ENCODE data around the gene QSOX1. TPM values are rescaled to one million over a fixed set of nuclear protein-coding genes. Genes with fewer than 3 reads are reported as not detected.

The QSOX1 gene
- total and polyA plus RNA-seq, 2 of the 4 experiments (the other 2 are of a cell fraction): 102 to 791 TPM

DNA sequence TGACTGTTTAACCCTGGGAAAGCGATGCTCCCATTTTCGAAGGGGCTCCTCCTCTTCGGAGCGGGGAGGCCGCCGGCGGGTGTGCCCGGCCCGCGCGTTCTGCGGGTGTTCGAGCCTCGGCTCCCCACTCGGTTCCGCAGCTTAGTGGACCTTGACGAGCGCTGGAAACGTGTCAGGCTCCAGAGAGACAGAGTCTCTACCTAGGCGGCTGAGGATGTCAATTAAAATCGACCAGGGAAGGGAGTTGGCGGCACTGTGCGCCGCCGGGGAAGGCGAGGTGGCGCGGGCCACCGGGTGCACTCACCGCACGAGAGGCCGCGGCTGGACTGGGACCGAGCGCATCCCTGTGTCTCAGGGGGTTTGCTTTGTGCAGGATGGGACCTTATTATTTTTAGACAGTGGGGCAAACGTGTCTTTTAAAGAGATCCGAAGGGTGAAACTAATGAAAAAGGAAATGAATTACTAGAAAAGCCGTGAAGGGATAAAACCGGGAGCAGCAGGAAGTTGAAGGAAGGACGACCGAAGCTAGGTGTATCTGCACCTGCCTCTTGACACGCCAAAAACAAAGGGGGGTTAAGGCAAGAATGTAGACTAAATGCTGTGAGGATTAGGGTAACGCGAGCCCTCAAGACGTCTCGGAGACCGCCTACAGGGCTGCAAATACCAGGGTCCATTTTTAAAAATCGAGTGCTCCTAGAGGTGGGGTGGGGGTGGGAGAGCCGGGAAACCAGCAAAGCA is 81.0 kb downstream of the QSOX1 start:
- TF ChIP-seq CHD1 (IDR thresholded peaks at IDR 0.05; ENCODE audit: low read depth, low read length): no peak
- no peak for TF ChIP-seq SMC3 (IDR thresholded peaks at IDR 0.05; ENCODE audit: low read depth, low read length)
- TF ChIP-seq RAD21 (IDR thresholded peaks at IDR 0.05; ENCODE audit: low read length): no peak
- TF ChIP-seq FOS (IDR thresholded peaks at IDR 0.05; ENCODE audit: low read depth, low read length): no peak
- no peak for TF ChIP-seq POLR2A (IDR thresholded peaks at IDR 0.05; ENCODE audit: low read depth, low read length)
- TF ChIP-seq, protein P1, sequence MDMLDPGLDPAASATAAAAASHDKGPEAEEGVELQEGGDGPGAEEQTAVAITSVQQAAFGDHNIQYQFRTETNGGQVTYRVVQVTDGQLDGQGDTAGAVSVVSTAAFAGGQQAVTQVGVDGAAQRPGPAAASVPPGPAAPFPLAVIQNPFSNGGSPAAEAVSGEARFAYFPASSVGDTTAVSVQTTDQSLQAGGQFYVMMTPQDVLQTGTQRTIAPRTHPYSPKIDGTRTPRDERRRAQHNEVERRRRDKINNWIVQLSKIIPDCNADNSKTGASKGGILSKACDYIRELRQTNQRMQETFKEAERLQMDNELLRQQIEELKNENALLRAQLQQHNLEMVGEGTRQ (IDR thresholded peaks at IDR 0.05; ENCODE audit: low read depth, low read length): no peak
- no peak for TF ChIP-seq MAZ (IDR thresholded peaks at IDR 0.05; ENCODE audit: borderline replicate concordance, low read depth, low read length)
- no peak for TF ChIP-seq MAFK (IDR thresholded peaks at IDR 0.05; ENCODE audit: low read depth, low read length)
- TF ChIP-seq BHLHE40 (IDR thresholded peaks at IDR 0.05; ENCODE audit: low read depth, low read length): no peak
- TF ChIP-seq RCOR1 (IDR thresholded peaks at IDR 0.05; ENCODE audit: insufficient replicate concordance, low read length): no peak
- TF ChIP-seq, protein P2, sequence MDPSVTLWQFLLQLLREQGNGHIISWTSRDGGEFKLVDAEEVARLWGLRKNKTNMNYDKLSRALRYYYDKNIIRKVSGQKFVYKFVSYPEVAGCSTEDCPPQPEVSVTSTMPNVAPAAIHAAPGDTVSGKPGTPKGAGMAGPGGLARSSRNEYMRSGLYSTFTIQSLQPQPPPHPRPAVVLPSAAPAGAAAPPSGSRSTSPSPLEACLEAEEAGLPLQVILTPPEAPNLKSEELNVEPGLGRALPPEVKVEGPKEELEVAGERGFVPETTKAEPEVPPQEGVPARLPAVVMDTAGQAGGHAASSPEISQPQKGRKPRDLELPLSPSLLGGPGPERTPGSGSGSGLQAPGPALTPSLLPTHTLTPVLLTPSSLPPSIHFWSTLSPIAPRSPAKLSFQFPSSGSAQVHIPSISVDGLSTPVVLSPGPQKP (IDR thresholded peaks at IDR 0.05; ENCODE audit: borderline replicate concordance, low read depth, low read length): no peak
- TF ChIP-seq RFX5 (IDR thresholded peaks at IDR 0.05; ENCODE audit: low read depth, low read length): no peak
- no peak for TF ChIP-seq NFE2L2 (IDR thresholded peaks at IDR 0.05; ENCODE audit: low read depth, low read length)
- TF ChIP-seq, protein P3, sequence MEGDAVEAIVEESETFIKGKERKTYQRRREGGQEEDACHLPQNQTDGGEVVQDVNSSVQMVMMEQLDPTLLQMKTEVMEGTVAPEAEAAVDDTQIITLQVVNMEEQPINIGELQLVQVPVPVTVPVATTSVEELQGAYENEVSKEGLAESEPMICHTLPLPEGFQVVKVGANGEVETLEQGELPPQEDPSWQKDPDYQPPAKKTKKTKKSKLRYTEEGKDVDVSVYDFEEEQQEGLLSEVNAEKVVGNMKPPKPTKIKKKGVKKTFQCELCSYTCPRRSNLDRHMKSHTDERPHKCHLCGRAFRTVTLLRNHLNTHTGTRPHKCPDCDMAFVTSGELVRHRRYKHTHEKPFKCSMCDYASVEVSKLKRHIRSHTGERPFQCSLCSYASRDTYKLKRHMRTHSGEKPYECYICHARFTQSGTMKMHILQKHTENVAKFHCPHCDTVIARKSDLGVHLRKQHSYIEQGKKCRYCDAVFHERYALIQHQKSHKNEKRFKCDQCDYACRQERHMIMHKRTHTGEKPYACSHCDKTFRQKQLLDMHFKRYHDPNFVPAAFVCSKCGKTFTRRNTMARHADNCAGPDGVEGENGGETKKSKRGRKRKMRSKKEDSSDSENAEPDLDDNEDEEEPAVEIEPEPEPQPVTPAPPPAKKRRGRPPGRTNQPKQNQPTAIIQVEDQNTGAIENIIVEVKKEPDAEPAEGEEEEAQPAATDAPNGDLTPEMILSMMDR (conservative IDR thresholded peaks at IDR 0.05; ENCODE audit: low read depth, low read length): no peak
- no peak for TF ChIP-seq CEBPB (IDR thresholded peaks at IDR 0.05; ENCODE audit: low read depth, low read length)
- TF ChIP-seq MXI1 (IDR thresholded peaks at IDR 0.05; ENCODE audit: borderline replicate concordance, low read depth, low read length): no peak
- Histone ChIP-seq H3K4me1 (ENCODE audit: control insufficient read depth, insufficient read depth, low read length) (no peaks in the 10 kb centered on the region; the same call in 1 of the 2 replicates), H3K4me2 (ENCODE audit: low read depth, low read length) (no peak overlapping the region), H3K27me3 (ENCODE audit: control insufficient read depth, insufficient read depth, low read length) (peaks cover 91% of the 10 kb centered on the region), H3K9me1 (ENCODE audit: insufficient read depth, low read length) (peaks cover 4% of the 10 kb centered on the region; the same call in 1 of the 2 replicates), H4K91ac (ENCODE audit: insufficient read depth, low read depth, low read length) (no peak overlapping the region), H4K8ac (ENCODE audit: low read depth in 2 of 2, low read length in 2 of 2) (no peak overlapping the region), H2BK20ac (ENCODE audit: low read depth, low read length) (no peak overlapping the region), H3K18ac (ENCODE audit: low read depth, low read length) (no peak overlapping the region), H4K5ac (ENCODE audit: low read depth, low read length) (no peak overlapping the region), H2BK5ac (ENCODE audit: low read depth, low read length, poor library complexity, severe bottlenecking) (no peak overlapping the region), H3K36me3 (ENCODE audit: control insufficient read depth, insufficient read depth, low read length) (no peaks in the 10 kb centered on the region), H3K27ac (ENCODE audit: insufficient read depth, low read length) (no peak overlapping the region), H2BK15ac (ENCODE audit: low read depth, low read length) (no peak overlapping the region), H3K14ac (replicated peaks; ENCODE audit: low read depth, low read length) (no peak overlapping the region), H3K56ac (ENCODE audit: extremely low read depth, insufficient read depth, low read length) (no peak overlapping the region), H2AK9ac (replicated peaks; ENCODE audit: low read depth, low read length, poor library complexity) (no peak overlapping the region), H3K23ac (ENCODE audit: low read depth, low read length) (0 out of 2 replicates have a peak overlapping the region, but pooled peaks have one; percentile 53), H3K9ac (ENCODE audit: low read depth, low read length) (no peak overlapping the region), H3K79me1 (ENCODE audit: low read depth in 1 of 2, low read length in 2 of 2) (no peaks in the 10 kb centered on the region), H4K20me1 (ENCODE audit: insufficient read depth, low read length) (peaks cover 36% of the 10 kb centered on the region), H3K4ac (ENCODE audit: low read depth, low read length) (no peak overlapping the region), H2BK120ac (ENCODE audit: low read depth, low read length) (no peak overlapping the region), H2AFZ (replicated peaks; ENCODE audit: low read length, poor library complexity) (no peak overlapping the region), H3K9me3 (ENCODE audit: control insufficient read depth, insufficient read depth, low read length) (peaks cover 9% of the 10 kb centered on the region), H3K4me3 (ENCODE audit: insufficient read depth, low read depth, low read length) (no peak overlapping the region), H2AK5ac (ENCODE audit: low read depth, low read length) (no peak overlapping the region)
- dilution Hi-C loops (cut with HindIII; ENCODE audit: low sequenced_read_pairs, unreplicated experiment): no loop called here
- in situ Hi-C loops (cut with MboI; ENCODE audit: low sequenced_read_pairs): no loop called here
- no TSS peak for BruUV-seq (replicated peaks)
- intact Hi-C loops (cut with micrococcal nuclease): no loop called here
- POLR2A ChIA-PET (ENCODE audit: unreplicated experiment): no interaction called here
- WGBS, 2 experiments (ENCODE audit: extremely low coverage in 2 of 2, insufficient read length in 1 of 2): 7% methylated on average over 32 of the region's 49 CpGs; no CpG with 5 or more reads in 1 of the 2 experiments
- DNase-seq (no peak), ATAC-seq (ENCODE audit: low read depth) (no peak)
- CTCF ChIA-PET: no interaction called here
